SU-DHL-6 (cell line): ENCODE results near the gene TRIP11.

ENCODE experiments used
- H2AFZ ChIP-seq: fragments of 200-600 bp; sonication (generic); 2 replicates; pipeline ENCODE4 v1.6.1; 2014; ENCODE audit warnings: low read depth, mild to moderate bottlenecking, moderate library complexity, mixed read lengths, antibody characterized with exemption, low read length; ENCODE audit not compliant: severe bottlenecking
- H3F3A ChIP-seq: fragments of 200-600 bp; shearing (Covaris generic); 2 replicates; pipeline ENCODE4 v1.6.0; 2016; ENCODE audit warnings: antibody characterized with exemption, mild to moderate bottlenecking; ENCODE audit not compliant: insufficient read depth
- H3K27ac ChIP-seq: fragments of 200-600 bp; sonication (generic); 2 replicates; pipeline ENCODE4 v1.5.1; 2016; ENCODE audit warnings: low read depth, mild to moderate bottlenecking, low read length, moderate library complexity, mixed read lengths
- H3K27me3 ChIP-seq: fragments of 200-600 bp; sonication (generic), shearing (Covaris generic); 2 replicates; pipeline ENCODE4 v1.6.0; 2014; ENCODE audit warnings: mild to moderate bottlenecking, low read length
- H3K36me3 ChIP-seq: fragments of 200-600 bp; sonication (generic); 2 replicates; pipeline ENCODE4 v1.6.1; 2014; ENCODE audit warnings: mild to moderate bottlenecking, low read length, mixed read lengths
- H3K4me2 ChIP-seq: fragments of 300-600, 200-600 bp; shearing (Covaris generic), sonication (generic); 2 replicates; pipeline ENCODE4 v1.6.0; 2014; ENCODE audit warnings: low read length, low read depth, mild to moderate bottlenecking; ENCODE audit not compliant: poor library complexity, severe bottlenecking
- H3K4me3 ChIP-seq: fragments of 200-600 bp; sonication (generic); 2 replicates; pipeline ENCODE4 v1.5.1; 2014; ENCODE audit warnings: antibody characterized with exemption, low read length, mild to moderate bottlenecking, mixed read lengths; ENCODE audit not compliant: insufficient read depth, poor library complexity, severe bottlenecking
- H3K79me2 ChIP-seq: fragments of 200-600 bp; sonication (generic); 2 replicates; pipeline ENCODE4 v1.6.1; 2014; ENCODE audit warnings: mild to moderate bottlenecking, low read length, moderate library complexity; ENCODE audit not compliant: insufficient read depth
- H3K9ac ChIP-seq: fragments of 200-600 bp; sonication (generic); 2 replicates; pipeline ENCODE4 v1.7.0; 2014; ENCODE audit warnings: mild to moderate bottlenecking, low read length
- H3K9me2 ChIP-seq: fragments of 200-600 bp; sonication (generic); replicated peaks from 2 replicates; pipeline ENCODE4 v1.6.1; 2014; ENCODE audit warnings: low read length; ENCODE audit not compliant: insufficient read depth
- H3K9me3 ChIP-seq: fragments of 200-600 bp; sonication (generic); 2 replicates; pipeline ENCODE4 v1.6.1; 2014; ENCODE audit warnings: low read length, mixed read lengths; ENCODE audit not compliant: insufficient read depth
- H4K20me1 ChIP-seq: fragments of 200-600 bp; sonication (generic); 2 replicates; pipeline ENCODE4 v1.6.1; 2014; ENCODE audit warnings: low read depth, mild to moderate bottlenecking, antibody characterized with exemption, low read length, moderate library complexity, mixed read lengths
- EZH2phosphoT487 ChIP-seq: fragments of 200-600 bp; sonication (generic), shearing (Covaris generic); conservative IDR thresholded peaks from 2 replicates; pipeline ENCODE4 v1.6.1; 2018; ENCODE audit warnings: mild to moderate bottlenecking, antibody characterized with exemption, low read length, moderate library complexity, mixed read lengths
- TF ChIP-seq, protein P1 (sequence below): fragments of 200-600 bp; sonication (generic); IDR thresholded peaks from one replicate; pipeline ENCODE4 v1.5.1; 2017; ENCODE audit warnings: antibody characterized with exemption, mild to moderate bottlenecking, low read length, moderate library complexity; ENCODE audit not compliant: insufficient read depth, poor library complexity, severe bottlenecking

The TRIP11 gene

DNA sequence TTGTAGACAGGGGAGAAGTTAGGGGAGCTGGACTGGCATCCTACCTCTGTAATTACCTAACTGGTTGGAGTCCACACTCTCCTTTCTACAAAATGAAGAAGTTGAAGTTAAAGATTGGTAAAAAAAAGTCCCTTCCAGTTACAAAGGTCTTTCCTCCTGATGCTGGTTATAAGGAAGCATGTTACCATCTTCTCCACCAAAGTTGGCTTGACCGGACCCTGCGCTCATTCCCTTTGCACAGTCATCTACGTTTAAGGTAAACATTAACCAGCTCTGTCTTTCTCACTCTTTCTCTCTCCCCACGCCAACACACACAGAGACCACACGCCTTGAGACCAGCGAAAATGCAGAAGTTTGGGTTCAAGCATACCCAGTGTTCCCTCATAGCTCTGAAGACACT is 104.3 kb downstream of the TRIP11 start:
- no peak for TF ChIP-seq EZH2phosphoT487
- no peaks in the 10 kb centered on the region for H3K36me3 ChIP-seq
- H3K4me2 ChIP-seq: no peak overlapping the region
- H3F3A ChIP-seq: no peaks in the 10 kb centered on the region
- no peaks in the 10 kb centered on the region for H3K9me2 ChIP-seq
- H3K4me3 ChIP-seq: no peak overlapping the region
- H3K9me3 ChIP-seq: no peaks in the 10 kb centered on the region
- no peak overlapping the region for H3K9ac ChIP-seq
- no peaks in the 10 kb centered on the region for H4K20me1 ChIP-seq
- H3K27ac ChIP-seq: no peak overlapping the region
- H2AFZ ChIP-seq: no peak overlapping the region
- H3K79me2 ChIP-seq: no peaks in the 10 kb centered on the region
- H3K27me3 ChIP-seq: no peaks in the 10 kb centered on the region

DNA sequence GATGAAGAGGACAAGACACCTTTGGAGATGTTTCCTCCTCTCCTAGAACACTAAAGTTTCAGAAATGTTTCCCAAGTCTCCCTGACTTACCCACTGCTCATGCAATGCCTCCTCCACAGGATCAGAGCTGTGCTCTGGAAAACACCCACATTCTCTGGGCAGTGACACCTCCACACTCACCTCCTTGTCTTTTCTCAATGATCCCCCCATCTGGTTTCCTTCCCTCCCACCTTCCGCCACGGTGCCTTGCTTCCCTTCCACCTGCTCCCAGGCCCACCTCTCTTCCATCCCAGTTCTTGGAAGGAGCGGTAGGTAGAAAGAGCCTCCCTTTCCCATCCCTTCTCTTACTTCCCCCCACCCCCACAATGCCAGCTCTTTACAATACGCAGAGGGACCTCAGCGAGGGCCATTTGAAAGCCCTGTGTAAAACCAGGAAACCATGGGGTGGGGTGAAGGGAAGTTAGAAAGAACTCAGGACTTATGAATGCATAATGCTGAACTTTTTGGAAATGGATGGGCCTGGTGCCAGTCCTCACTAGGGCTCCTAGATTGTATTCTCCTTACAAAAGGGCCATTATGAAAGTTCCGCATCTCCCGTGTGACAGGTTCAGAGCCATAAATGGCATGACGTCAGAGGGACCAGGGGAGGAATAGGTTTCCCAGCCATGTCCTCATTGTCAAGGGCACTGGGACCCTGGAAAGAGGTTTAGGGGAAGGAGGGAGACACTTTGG is 105.1 kb downstream of the TRIP11 start:
- H3F3A ChIP-seq: no peaks in the 10 kb centered on the region
- H3K9me2 ChIP-seq: no peaks in the 10 kb centered on the region
- H3K79me2 ChIP-seq: no peaks in the 10 kb centered on the region
- no peaks in the 10 kb centered on the region for H3K27me3 ChIP-seq
- H4K20me1 ChIP-seq: no peaks in the 10 kb centered on the region
- TF ChIP-seq, protein P1, sequence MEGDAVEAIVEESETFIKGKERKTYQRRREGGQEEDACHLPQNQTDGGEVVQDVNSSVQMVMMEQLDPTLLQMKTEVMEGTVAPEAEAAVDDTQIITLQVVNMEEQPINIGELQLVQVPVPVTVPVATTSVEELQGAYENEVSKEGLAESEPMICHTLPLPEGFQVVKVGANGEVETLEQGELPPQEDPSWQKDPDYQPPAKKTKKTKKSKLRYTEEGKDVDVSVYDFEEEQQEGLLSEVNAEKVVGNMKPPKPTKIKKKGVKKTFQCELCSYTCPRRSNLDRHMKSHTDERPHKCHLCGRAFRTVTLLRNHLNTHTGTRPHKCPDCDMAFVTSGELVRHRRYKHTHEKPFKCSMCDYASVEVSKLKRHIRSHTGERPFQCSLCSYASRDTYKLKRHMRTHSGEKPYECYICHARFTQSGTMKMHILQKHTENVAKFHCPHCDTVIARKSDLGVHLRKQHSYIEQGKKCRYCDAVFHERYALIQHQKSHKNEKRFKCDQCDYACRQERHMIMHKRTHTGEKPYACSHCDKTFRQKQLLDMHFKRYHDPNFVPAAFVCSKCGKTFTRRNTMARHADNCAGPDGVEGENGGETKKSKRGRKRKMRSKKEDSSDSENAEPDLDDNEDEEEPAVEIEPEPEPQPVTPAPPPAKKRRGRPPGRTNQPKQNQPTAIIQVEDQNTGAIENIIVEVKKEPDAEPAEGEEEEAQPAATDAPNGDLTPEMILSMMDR: no peak
- no peak for TF ChIP-seq EZH2phosphoT487
- H3K27ac ChIP-seq: no peak overlapping the region
- H3K4me2 ChIP-seq: no peak overlapping the region
- no peak overlapping the region for H3K9ac ChIP-seq
- no peak overlapping the region for H3K4me3 ChIP-seq
- H3K36me3 ChIP-seq: no peaks in the 10 kb centered on the region
- H3K9me3 ChIP-seq: no peaks in the 10 kb centered on the region
- H2AFZ ChIP-seq: no peak overlapping the region

DNA sequence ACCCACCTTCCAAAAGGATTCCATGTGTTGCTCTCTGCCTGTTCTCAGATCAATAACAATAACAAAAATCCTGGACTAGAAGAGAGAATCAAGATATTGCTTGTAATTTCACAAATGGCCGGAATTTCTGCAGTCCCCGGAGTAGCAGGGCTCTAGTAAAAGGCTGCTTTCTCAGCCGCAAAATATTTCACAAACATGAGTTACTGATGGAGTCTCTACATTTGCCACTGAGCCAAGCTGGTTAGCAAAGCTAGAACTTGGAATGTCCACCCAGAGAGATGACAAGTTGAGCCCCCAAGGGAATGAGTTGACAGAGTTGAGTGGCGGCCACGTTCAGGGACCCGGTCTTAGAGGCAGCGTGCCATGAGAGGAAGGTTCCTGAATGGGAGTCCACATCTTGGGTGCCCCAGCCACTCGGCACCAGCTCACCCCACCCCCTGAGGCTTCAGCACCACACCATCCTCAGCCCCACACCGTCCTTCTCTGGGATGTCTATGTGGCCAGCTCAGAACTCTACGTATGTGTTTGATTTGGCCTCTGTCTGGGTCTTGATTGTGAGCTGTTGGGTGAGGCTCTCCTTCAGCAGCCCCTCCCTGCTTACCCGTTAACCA is 108.3 kb downstream of the TRIP11 start:
- no peak overlapping the region for H3K4me3 ChIP-seq
- H2AFZ ChIP-seq: no peak overlapping the region
- H4K20me1 ChIP-seq: no peaks in the 10 kb centered on the region
- no peaks in the 10 kb centered on the region for H3K79me2 ChIP-seq
- no peak overlapping the region for H3K9ac ChIP-seq
- TF ChIP-seq, protein P1: no peak
- no peak for TF ChIP-seq EZH2phosphoT487
- no peaks in the 10 kb centered on the region for H3K9me3 ChIP-seq
- no peaks in the 10 kb centered on the region for H3K9me2 ChIP-seq
- H3K27me3 ChIP-seq: no peaks in the 10 kb centered on the region
- no peak overlapping the region for H3K27ac ChIP-seq
- no peak overlapping the region for H3K4me2 ChIP-seq
- H3F3A ChIP-seq: no peaks in the 10 kb centered on the region
- H3K36me3 ChIP-seq: no peaks in the 10 kb centered on the region

DNA sequence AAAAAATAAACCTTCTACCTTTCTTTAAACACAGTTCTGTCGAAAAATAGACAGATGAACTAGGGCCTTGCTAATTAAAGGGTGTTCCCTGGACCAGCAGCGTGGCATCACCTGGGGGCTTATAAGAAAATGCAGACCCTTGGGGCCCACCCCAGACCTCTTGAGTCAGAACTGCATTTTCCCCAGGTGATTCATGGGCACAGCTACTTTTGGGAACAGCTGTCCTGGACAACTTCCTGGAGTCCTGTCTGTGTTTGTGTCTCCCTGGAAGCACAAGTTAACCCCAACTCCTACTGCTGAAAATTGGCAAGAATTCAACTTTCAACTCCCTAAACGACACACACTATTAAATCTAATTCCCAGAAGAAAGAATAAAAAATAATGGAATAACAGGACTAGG is 110.2 kb downstream of the TRIP11 start:
- Histone ChIP-seq H3K4me3 (no peak overlapping the region), H3K27ac (no peak overlapping the region), H3K79me2 (no peaks in the 10 kb centered on the region), H3K9me2 (no peaks in the 10 kb centered on the region), H3K36me3 (no peaks in the 10 kb centered on the region), H3K4me2 (no peak overlapping the region), H3K9ac (no peak overlapping the region), H3F3A (no peaks in the 10 kb centered on the region), H3K27me3 (no peaks in the 10 kb centered on the region), H4K20me1 (no peaks in the 10 kb centered on the region), H3K9me3 (no peaks in the 10 kb centered on the region), H2AFZ (no peak overlapping the region)
- no peak for TF ChIP-seq EZH2phosphoT487
- TF ChIP-seq, protein P1: no peak
